GM10248 (cell line): ENCODE data around the gene DCAF17.

Experiments used
- CTCF ChIA-PET: fragments of 300-600 bp; sonication (Branson Sonifier 250); formaldehyde crosslinking; extraction: SDS; loops from one replicate; lab custom pipeline; 2021; ENCODE audit warnings: antibody characterized with exemption; lab: Yijun Ruan, JAX
- POLR2A ChIA-PET: fragments of 350-650 bp; sonication (Branson Sonifier 250); formaldehyde crosslinking; extraction: SDS; loops from one replicate; lab custom pipeline; 2020; ENCODE audit warnings: antibody characterized with exemption; lab: Yijun Ruan, JAX
- DNase-seq: peaks from one replicate; pipeline ENCODE4 v3.0.0; 2012; ENCODE audit errors: extremely low spot score
- TF ChIP-seq, protein P1 (sequence below): IDR thresholded peaks from 2 replicates; pipeline ENCODE4 v1.5.1; 2012; ENCODE audit warnings: mild to moderate bottlenecking, low read depth; ENCODE audit errors: extremely low read depth, missing control alignments, control extremely low read depth

The DCAF17 gene, protein sequence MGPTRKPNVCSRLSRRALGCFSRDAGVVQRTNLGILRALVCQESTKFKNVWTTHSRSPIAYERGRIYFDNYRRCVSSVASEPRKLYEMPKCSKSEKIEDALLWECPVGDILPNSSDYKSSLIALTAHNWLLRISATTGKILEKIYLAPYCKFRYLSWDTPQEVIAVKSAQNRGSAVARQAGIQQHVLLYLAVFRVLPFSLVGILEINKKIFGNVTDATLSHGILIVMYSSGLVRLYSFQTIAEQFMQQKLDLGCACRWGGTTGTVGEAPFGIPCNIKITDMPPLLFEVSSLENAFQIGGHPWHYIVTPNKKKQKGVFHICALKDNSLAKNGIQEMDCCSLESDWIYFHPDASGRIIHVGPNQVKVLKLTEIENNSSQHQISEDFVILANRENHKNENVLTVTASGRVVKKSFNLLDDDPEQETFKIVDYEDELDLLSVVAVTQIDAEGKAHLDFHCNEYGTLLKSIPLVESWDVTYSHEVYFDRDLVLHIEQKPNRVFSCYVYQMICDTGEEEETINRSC

DNA sequence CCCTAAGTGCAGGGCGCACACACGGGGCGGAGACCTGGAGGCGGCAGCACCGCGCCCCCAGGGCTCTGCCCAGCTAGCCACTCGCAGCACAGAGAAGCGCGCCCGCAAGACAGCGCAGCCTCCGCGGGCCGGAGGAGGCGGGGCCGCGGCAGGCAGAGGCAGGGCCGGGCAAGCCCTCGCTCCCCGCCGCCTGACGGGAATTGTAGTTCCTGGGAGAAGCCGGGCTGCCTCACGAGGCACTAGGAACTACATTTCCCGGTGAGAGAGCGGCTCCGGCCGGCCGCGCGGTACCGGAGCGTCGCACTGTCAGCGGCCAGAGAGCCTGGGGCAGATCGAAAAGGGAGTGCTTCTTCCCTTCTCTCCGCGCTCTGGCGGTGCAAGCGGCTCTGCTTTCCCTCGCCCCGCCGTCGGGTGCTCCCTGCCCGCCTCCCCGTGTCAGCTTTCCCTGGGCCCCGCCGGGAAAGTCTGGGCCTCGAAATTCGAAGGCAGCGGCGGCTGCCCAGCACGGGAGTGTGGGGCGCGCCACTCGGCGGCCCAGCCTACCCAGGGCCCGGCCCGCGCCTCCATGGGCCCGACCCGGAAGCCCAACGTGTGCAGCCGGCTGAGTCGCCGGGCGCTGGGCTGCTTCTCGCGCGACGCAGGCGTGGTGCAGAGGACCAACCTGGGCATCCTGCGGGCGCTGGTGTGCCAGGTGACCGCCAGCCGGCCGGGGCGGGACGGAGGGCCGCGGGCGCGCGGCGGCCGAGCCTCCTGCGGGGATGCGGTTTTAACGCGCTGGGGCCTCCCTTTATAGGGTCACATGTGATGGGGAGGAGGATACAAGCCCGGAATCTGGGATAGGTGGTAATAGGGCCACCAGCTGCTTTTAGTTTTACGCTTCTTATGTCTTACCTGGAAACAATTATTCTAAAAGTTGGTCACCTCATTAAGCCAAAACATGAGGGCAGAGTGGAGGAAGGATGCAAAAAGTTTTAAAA, at the start of gene DCAF17:
TSS of gene DCAF17 (plus strand) at position 214 of the 977 bp plus-strand sequence. CDS start at position 566, 352 bp downstream.
- peak; percentile 95 for DNase-seq
- POLR2A ChIA-PET: interaction anchor here (0.6 to 2.0 kb wide), 6 partner anchors 15 to 467 kb away, joined by 3 to 7 read pairs (median 6); no protein-coding TSS in a partner anchor
- CTCF ChIA-PET: interaction anchor here (0.7 to 6.1 kb wide), 12 partner anchors 11 to 505 kb away, joined by 3 to 73 read pairs (median 4); no protein-coding TSS in a partner anchor
- TF ChIP-seq, protein P1, sequence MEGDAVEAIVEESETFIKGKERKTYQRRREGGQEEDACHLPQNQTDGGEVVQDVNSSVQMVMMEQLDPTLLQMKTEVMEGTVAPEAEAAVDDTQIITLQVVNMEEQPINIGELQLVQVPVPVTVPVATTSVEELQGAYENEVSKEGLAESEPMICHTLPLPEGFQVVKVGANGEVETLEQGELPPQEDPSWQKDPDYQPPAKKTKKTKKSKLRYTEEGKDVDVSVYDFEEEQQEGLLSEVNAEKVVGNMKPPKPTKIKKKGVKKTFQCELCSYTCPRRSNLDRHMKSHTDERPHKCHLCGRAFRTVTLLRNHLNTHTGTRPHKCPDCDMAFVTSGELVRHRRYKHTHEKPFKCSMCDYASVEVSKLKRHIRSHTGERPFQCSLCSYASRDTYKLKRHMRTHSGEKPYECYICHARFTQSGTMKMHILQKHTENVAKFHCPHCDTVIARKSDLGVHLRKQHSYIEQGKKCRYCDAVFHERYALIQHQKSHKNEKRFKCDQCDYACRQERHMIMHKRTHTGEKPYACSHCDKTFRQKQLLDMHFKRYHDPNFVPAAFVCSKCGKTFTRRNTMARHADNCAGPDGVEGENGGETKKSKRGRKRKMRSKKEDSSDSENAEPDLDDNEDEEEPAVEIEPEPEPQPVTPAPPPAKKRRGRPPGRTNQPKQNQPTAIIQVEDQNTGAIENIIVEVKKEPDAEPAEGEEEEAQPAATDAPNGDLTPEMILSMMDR: no peak

DNA sequence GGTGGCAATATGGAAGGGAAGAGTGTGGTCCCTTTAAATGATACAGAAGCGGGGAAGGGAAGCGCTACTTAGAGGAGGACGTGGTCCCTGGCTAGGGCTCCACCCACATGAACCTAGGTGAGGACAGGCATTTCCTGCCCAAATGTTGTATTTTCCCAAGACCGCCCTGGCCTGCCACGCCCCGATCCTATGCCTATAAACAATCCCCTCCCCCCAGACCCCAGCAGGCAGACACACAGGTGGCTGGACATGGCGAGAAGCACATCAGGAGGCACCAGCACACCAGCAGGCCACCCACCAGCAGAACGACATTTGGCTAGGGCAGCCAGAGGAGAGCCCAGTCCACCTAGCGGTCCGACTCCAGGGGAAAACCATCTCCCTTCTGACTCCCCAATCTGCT, 47.4 kb upstream of the DCAF17 start:
- POLR2A ChIA-PET: no interaction called here
- no peak for DNase-seq
- CTCF ChIA-PET: interaction anchor here (1.0 to 4.0 kb wide), 6 partner anchors 8 to 52 kb away, joined by 3 to 21 read pairs (median 4); no protein-coding TSS in a partner anchor
- TF ChIP-seq, protein P1: no peak

DNA sequence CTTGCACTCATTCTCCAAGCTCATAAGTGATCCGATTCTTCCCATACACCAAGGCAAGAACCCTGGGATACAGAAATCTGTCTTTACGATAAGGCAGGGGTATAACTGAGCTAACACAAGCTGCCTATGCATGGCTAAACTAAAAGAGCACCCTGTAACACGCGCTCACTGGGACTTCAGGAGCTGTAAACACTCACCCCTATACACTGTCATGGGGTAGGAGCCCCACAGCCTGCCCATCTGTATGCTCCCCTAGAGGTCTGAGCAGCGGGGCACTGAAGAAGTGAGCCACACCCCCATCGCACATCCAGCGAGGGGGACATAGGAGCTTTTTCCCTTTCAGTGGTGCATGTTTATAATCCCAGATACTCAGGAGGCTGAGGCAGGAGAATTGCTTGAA, 47.0 kb upstream of the DCAF17 start:
- DNase-seq: no peak
- TF ChIP-seq, protein P1: no peak
- POLR2A ChIA-PET: no interaction called here
- CTCF ChIA-PET: interaction anchor here (1.0 to 4.0 kb wide), 5 partner anchors 8 to 52 kb away, joined by 3 to 21 read pairs (median 4); no protein-coding TSS in a partner anchor

DNA sequence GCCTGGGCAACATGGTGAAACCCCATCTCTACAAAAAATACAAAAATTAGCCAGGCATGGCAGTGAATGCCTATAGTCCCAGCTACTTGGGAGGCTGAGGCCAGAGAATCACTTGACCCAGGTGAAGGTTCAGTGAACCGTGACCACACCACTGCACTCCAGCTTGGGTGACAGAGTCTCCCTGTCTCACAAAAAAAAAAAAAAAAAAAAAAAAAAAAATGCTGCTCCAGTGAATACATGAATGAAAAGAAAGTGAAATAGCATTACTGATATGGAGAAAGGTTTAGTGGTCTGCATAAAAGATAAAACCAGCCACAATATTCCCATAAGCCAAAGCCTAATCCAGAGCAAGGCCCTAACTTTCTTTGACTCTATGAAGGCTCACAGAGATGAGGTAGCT, 44.7 kb upstream of the DCAF17 start:
- no peak for DNase-seq
- POLR2A ChIA-PET: interaction anchor here (1.2 kb wide), 1 partner anchor 18 kb away, joined by 3 read pairs; no protein-coding TSS in a partner anchor
- CTCF ChIA-PET: interaction anchor here (0.8 to 4.0 kb wide), 12 partner anchors 10 to 417 kb away, joined by 3 to 21 read pairs (median 4); no protein-coding TSS in a partner anchor
- TF ChIP-seq, protein P1: no peak

DNA sequence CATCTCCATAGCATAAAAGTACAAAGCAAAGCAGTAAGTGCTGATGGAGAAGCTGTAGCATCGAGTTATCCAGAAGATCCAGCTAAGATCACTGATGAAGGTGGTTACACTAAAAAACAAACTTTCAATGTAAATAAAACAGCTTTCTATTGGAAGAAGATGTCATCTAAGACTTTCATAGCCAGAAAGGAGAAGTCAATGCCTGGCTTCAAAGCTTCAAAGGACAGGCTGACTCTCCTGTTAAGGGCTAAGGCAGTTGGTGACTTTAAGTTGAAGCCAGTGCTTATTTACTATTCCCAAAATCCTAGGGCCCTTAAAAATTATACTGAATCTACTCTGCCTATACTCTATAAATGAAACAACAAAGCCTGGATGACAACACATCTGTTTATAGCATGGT, 44.2 kb upstream of the DCAF17 start:
- DNase-seq: no peak
- TF ChIP-seq, protein P1: no peak
- CTCF ChIA-PET: interaction anchor here (0.8 to 4.0 kb wide), 10 partner anchors 10 to 417 kb away, joined by 3 to 21 read pairs (median 4); no protein-coding TSS in a partner anchor
- POLR2A ChIA-PET: interaction anchor here (1.2 kb wide), 1 partner anchor 18 kb away, joined by 3 read pairs; no protein-coding TSS in a partner anchor
